DMS114 treated with DMSO at 0.1 percent for 48 hours (cell line): ENCODE data around the gene PAQR3.
"Not testable (repeated sequence)": the region's sequence is repeated elsewhere in the genome, so short reads cannot be mapped to it uniquely, and the experiment has no call there.

ENCODE experiments used
- DNase-seq: peaks from one replicate; lab custom pipeline; 2025; ENCODE audit not compliant: unreplicated experiment; lab: John Stamatoyannopoulos, UW

Gene PAQR3

DNA sequence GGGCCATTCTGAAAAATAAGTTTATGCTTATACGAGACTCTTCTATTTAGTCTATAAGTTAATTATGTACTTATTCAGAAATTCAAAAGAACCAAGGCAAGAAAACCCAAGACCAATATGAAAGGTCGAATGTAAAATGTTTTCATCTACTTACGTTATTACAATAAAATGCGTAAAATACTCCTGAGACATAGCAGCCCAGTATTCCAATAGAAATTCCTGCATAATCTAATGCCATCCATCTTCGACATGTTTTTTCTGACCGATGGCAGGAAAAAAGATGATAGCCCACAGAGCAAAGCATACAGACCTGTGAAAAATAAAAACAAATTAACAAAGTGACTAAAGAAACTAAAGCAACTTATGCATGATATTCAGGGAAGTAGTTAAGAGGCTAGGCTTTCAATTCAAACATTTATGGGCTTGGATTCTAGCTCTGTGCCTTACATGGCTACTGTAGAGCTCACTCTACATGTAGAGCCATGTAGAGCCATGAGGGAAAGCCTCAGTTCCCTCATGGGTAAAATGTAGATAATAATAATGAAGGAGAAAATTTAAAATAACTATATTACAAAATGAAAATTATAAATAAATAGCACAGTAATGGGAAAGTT, 9.1 kb downstream of the PAQR3 start:
- no peak for DNase-seq

DNA sequence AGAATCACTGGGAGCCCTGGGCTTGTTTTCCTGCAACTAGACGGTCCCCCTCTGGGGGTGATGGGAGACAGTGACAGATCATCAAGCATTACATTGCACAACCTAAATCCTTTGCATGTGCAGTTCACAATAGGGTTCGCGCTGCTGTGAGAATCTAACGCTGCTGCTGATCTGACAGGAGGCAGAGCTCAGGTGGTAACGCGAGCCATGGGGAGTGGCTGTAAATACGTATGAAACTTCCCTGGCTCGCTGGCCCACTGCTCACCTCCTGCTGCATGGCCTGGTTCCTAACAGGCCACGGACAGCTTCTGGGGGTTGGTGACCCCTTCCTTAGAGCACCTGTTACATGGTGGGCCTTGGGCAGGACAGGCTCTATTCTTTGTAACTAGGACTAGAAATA, 10.4 kb downstream of the PAQR3 start:
- DNase-seq = no peak

DNA sequence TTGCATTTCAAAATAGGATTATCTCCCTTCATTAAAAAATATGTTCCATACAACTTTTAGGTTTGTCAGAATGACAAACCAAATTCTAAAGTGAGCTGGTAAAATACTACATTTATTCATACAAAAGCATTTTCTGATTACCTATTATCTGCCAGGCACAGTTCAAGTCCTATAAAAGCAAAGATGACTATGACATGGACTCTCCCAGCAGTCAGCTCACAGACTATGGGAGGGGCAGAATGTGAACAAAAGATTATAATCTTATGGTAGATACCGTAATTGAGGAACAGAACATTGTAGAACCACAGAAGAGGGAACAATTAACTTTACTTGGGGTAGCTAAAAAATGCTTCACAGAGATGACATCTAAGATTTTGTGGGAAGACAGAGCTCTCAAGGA, 12.4 kb downstream of the PAQR3 start:
- DNase-seq = no peak

DNA sequence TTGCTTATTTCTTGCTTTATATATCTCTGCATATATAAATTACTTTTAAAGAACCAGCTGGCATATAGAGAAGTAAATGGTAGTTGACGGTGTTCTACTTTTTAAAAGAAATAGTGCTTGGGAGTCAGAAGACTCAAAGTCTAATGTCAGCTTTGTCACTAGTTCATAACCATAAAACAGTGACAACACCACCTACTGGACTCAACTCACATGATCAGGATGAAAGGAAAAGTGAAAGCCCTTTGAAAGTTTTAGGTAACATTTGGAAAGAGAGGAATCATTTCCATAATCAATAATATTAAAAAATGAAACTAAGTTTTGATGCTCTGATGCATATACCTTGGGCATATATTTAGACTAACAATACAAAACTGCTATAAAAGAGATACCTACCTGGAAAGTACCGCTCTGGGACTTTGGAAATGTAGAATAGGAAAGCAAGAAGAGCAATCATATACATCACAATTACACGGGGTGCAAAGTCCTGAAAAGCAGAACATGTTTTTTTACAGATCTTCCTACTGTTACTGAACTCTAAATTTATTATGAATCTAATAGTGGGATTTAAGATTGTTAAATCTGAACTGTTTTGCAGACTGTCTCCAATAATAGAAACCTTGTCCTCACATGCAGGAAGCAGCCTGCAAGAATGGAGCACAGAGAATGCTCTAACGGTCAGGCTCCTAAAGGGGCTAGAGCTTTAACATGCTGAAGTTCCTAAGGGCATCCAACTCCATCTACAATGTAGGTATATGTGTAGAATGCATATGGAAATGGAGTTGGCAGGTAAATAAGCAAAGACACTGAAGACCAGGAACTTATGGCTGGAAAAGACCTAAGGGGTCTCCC, 15.6 kb downstream of the PAQR3 start:
- no peak for DNase-seq

DNA sequence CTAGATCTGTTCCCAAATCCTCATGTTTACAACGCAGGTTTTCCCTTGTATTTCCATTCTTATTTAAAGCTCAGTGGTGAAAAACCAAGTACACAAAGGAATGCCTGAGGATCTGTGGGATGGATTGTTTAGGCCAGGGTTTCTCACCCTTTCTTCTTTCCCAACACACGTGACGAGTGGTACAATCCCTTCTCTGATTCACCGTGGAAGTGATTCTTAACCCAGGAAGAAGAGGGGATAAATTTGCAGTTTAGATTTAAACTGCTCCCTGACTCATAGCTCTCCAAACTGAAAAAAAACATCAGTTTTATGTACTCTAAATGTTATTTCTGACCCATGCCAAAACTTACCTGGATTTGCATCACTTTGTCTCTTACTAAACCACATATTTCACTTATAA, 17.0 kb downstream of the PAQR3 start:
- DNase-seq = no peak

DNA sequence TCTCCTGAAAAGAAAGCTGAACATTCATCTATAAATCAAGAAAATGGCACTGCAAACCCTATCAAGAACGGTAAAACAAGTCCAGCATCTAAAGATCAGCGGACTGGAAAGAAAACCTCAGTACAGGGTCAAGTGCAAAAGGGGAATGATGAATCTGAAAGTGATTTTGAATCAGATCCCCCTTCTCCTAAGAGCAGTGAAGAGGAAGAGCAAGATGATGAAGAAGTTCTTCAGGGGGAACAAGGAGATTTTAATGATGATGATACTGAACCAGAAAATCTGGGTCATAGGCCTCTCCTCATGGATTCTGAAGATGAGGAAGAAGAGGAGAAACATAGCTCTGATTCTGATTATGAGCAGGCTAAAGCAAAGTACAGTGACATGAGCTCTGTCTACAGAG, 28.6 kb downstream of the PAQR3 start:
- no peak for DNase-seq

DNA sequence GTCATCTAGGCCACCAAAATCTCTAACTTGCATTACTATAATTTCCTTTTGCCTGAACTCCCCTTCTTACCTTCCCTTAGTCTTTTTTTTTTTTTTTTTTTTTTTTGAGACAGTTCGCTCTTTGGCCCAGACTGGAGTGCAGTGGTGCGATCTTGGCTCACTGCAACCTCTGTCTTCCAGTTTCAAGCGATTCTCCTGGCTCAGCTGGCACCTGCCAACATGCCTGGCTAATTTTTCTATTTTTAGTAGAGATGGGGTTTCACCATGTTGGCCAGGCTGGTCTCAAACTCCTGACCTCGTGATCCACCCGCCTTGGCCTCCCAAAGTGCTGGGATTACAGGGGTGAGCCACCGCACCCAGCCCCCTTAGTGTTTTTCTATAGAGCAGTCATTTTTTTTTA, 30.3 kb downstream of the PAQR3 start:
- not testable (repeated sequence) for DNase-seq

DNA sequence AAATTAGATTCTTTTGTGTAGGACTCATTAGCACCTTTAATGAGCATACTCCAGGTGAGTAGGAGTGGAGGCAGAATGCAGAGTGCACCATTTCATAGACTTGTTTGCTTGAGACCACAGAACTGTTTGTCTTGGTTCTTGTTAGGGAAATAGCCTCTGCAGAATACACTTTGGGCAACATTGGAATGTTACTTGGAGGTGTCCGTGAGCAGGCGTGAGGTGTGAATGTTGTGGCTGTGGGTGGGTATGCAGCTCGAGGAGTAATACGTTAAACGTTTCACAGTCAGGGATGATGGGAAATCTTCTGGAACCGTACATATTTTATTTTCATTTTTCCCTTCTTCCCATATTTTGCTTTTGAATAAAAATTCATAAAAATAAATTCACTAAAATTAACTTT, 31.6 kb downstream of the PAQR3 start:
- no peak for DNase-seq

DNA sequence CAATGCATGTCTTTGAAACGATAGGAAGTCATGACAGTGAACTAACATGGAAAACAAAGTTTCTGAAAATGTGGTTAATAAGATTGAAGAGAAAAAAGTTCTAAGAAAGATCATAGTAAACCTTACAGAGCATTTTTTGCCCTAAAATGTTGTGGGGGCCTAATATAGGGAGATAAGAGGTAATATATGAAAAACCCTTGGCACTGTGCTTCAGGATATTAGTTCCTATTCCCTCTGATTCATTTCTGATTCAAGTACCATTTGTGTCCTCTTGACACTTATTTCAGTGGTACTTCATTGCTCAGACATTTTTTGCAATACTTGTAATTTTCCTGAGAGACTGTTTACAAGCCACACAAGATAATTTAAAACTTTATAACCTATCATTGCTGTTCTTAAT, 35.1 kb downstream of the PAQR3 start:
- no peak for DNase-seq

DNA sequence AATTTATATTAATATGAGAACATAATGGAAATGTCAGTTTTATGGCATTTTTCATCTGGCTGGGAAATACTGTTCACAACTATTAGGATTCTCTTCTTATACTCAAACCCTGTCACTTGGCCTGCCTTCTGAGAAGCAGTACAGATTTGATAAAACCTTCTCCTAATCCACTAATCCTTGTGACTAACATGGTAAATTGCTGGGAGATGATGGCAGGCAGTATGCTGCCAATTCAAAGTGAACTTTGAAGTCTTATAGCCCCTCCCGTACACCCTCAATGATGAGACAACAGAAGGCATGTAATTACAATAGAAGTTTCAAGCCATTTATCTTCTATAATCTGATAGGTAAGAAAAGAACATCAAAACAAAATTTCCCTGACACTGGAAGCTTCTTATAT, 36.9 kb downstream of the PAQR3 start:
- DNase-seq = no peak

DNA sequence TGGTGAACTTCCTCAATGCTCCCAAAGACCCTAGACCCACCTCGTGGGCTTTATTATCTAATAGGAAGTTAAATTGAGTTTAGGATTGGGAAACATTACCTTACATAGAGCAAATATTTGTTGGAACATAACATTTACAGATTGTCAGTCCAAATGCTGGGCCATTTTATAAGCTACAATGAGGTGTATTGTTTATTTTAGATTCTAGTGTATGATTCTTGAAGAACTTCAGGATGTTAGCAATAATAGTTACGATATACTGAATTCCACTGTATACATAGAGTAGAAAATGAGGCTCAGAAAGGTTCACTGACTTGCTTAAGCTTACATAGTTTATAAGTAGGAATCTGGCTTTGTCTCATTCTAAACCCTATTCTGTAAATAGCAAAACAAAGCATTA, 37.4 kb downstream of the PAQR3 start:
- DNase-seq = no peak

DNA sequence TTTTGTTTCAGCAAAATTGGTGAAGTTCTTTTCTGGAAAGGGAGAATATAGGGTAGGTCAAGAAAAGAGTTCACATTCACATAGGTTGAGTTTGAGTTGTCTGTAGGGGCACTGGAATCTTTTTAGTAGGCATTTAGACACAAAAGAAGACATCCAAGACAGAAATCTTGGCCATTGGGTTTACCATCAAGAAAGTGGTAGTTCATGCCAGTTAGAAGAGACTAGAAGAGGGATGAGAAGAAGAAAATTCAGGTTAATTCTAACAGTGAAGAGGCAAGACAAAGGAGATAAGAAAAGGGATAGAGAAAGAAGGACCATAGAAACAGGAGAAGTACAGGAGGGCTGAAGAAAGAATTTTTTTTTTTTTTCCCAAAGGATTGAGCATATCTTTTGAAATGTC, 39.9 kb downstream of the PAQR3 start:
- DNase-seq = no peak

DNA sequence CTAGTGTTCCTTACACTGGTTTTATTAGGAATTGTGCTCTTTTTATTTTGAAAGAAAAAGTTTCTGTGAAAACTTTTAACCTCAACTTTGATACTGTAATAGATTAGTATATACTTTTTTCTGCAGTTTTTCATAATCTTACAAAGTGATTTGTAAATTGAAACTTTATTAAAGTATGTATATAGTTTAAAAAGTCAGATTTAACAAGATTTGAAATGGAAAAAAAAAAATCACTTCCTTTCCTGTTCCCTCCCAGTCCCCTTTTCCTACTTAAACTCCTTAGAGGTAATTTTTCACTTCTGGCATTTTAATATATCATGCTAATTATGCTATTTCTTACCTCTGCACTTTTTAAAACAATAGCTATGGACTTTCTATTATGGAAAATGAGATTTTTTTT, 49.3 kb downstream of the PAQR3 start:
- no peak for DNase-seq

DNA sequence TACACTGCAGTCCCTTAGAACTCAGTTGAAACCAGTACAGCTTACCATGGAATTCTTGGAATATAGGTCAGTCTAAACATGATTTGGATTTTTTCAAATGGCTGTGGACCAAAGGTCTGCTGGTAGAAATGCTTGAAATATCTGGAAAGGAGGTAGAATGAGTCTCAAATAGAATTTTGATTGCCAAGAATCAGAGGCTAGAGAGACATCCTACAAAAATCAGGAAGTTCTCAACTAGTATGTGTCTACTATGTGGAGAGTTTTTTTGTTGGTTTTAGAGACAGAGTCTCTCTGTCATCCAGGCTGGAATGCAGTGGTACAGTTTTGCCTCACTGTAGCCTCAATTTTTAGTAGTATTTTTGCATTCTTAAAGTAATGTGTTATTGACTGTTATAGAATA, 53.6 kb downstream of the PAQR3 start:
- no peak for DNase-seq

DNA sequence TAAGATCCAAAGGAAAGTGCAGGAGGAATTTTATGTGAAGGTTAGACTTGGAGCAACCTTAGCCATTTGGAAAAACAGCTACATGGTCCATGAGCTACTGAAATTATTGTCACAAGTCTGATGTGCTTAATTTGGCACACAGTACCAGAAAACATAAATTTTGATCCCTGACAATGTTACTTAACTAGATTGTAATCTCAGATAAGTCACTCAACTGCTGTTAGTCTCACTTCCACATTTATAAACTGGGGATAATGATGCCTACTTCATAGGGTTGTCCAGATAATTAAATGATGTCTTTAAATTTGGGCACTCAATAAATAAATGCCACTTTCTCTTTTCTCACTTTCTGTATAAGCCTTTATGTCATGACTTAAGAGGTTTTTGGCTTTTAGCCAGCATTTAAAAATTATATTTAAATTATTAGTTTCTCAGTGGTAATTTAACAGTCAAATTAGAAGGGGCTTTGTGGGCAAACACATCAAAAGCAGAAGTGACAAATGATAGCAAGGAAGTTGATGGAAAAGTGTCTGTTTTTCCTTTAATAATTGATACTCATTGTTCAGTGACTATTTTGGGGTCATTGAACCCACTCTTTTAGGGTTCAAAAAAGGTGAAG, 58.3 kb downstream of the PAQR3 start:
- DNase-seq = no peak

DNA sequence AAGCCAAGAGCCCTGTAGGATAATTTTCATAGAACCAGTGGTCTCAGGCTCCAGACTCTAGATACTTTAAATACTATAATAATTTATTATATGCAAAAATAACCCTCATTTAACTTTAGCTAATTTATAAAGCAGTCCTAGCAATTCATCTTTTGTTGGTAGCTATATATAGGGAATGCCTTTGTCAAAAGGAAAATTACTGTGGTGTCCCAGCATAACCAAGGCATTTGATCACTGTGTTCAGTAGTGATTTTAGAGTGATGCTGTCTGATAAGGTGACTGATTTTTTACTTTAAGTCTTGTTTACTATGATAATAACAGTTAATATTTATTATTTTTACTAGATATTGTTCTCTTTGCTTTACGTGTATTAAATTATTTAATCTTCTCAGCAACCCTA, 61.2 kb downstream of the PAQR3 start:
- DNase-seq = no peak

DNA sequence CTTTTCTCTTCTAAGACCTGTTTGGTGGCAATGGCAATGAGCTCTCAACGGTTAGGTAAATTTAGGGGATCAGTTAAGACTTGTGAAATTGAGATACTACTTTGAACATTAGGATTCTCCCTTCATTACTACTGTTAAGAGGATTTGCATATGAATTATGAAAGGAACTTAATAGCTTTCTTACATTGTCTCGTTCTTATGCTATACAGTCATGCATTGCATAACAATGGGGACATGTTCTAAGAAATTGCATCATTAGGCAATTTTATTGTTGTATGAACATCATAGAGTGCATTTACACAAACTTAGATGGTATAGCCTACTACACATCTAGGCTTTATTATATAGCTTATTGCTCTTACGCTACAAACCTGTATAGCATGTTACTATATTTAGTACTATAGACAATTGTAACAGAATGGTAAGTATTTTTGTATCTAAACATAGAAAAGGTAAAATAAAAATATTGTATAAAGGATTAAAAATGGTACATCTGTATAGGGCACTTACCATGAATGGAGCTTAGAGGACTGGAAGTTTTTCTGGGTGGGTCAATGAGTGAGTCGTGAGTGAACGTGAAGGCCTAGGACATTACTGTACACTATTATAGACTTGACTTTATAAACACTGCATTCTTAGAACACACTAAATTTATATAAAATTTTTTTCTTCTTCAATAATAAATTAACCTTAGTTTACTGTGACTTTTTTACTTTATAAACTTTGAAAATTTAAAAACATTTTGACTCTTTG, 62.5 kb downstream of the PAQR3 start:
- no peak for DNase-seq

DNA sequence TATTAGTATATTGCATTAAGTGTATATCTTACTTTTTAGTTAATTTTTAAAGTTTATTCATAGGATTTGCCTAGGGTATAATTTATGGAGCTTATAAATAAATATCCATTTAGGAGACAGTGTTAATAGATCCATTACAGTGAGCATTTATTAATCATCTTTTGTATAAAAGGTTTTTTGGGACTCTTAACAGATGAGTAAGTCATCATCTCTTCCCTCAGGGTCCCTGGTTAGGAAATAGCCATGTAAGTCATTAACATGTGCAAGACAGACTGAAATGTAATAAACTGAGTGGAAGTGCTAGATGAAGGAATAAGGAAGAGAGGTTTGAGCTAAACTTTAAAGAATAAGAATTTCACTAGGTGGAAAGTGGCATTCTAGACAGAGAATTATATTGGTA, 69.2 kb downstream of the PAQR3 start:
- no peak for DNase-seq

DNA sequence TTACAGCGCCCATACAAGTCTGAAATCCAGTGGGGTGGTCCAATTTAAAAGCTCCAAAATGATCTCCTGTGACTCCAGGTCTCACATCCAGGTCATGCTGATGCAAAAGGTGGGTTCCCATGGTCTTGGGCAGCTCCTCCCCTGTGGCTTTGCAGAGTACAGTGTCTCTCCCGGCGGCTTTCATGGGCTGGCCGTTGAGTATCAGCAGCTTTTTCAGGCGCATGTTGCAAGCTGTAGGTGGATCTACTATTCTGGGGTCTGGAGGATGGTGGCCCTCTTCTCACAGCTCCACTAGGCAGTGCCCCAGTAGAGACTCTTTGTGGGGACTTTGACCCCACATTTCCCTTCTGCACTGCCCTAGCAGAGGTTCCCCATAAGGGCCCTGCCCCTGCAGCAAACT, 70.5 kb downstream of the PAQR3 start:
- not testable (repeated sequence) for DNase-seq

DNA sequence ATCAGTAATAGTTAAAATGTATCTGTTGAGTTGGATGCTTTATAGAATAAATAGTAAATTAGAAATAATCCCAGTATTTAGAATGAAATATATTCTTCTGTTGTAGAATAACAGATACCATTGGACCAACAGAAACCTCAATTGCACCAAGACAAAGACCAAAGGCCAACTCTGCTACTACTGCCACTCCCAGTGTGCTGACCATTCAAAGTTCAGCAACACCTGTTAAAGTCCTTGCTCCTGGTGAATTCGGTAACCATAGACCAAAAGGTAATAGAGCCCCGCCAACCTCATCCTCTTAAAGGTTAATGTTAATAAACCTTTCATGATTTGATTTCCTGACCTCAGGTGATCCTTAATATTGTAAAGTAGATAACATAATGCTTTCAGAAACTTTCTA, 73.8 kb downstream of the PAQR3 start:
- DNase-seq = no peak

DNA sequence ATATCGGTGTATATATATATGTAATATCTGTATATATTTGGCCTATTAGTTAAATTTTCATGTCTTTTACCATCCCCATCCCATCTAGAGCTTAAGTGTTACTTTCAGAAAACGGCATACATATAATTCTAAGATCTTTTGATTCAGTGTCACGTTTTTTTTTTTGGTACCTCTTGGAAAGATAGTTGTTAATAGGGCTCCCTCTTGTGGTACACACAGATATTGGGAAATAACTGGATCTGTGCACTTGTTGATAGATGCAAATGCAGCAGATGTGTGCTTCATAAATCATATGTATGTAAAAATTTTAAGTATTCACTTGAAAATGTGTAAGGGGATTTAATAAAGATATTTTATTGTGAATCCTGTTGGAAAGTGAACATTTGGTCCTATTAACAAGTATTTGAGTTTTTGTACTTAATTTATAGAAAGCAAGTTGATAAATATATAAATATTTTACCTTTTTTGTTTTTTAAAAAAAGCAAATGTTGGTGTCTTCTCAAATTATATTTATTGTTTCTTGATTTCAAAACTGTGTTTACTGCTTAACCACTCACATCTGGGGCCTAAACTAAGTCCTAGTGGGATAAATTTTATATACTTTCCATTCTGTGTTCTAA, 74.7 kb downstream of the PAQR3 start:
- DNase-seq = peak; percentile 68
